Left renal pelvis (tissue), 4 donors: ENCODE measurements around the gene JCHAIN. TPM values are rescaled to one million over a fixed set of nuclear protein-coding genes. Genes with fewer than 3 reads are reported as not detected.
"Not testable (repeated sequence)": the region's sequence is repeated elsewhere in the genome, so short reads cannot be mapped to it uniquely, and the experiment has no call there.

Source experiments
- DNase-seq, 4 donors: peaks; one replicate each; pipeline ENCODE4 v3.0.0-alpha.2; 2013; ENCODE audit warnings: low read depth in 4 of 4, low spot score in 3 of 4
- polyA plus RNA-seq, 4 donors: library from polyadenylated mRNA; unstranded; fragments of 120-200 nt; gene quantifications; one replicate each; pipeline ENCODE4 v1.2.1, GENCODE V29; 2013; ENCODE audit not compliant: insufficient read length in 4 of 4

JCHAIN gene
- 1 to 10 TPM in 2 of 4 donors, under 1 TPM in 2; 0.45 to 1.5 (median 1.1) TPM for polyA plus RNA-seq

DNA sequence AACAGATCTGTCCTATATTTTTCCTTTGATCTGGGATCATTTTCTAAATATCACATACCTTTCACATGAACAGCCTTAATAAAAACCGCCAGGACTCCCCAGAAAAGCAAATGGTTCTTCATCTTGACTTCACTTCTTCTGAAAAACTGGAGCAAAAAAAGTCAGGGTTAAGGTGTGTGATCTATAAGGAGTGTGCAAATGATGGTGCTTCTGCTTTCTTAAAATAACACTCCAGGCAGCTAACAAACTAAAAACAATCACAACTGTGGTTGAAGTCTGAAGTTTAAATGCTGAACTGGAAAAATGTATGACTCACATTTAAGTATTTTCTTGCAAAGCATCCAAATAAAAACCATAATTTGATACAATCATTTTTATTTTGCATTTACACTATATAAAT lies at the start of gene JCHAIN:
Gene JCHAIN, minus strand, starts transcription at position 140 of the 400 bp plus-strand sequence. Its CDS starts 18 bp downstream, at position 122.
- DNase-seq, result no peak

DNA sequence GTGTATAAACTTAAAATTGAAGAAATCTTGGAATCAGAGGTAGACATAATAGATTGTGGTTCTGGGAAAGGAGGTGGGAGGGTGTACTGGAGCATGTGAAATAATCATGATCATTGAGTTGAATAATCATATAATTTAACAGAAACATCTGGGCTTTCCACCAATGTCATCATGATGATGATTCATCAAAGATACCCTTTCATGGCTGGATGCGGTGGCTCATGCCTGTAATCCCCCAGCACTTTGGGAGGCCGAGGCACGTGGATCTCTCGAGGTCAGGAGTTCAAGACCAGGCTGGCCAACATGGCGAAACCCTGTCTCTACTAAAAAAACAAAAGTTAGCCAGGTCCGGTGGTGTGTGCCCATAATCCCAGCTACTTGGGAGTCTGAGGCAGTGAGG lies 48.8 kb upstream of the JCHAIN start:
- no peak for DNase-seq

DNA sequence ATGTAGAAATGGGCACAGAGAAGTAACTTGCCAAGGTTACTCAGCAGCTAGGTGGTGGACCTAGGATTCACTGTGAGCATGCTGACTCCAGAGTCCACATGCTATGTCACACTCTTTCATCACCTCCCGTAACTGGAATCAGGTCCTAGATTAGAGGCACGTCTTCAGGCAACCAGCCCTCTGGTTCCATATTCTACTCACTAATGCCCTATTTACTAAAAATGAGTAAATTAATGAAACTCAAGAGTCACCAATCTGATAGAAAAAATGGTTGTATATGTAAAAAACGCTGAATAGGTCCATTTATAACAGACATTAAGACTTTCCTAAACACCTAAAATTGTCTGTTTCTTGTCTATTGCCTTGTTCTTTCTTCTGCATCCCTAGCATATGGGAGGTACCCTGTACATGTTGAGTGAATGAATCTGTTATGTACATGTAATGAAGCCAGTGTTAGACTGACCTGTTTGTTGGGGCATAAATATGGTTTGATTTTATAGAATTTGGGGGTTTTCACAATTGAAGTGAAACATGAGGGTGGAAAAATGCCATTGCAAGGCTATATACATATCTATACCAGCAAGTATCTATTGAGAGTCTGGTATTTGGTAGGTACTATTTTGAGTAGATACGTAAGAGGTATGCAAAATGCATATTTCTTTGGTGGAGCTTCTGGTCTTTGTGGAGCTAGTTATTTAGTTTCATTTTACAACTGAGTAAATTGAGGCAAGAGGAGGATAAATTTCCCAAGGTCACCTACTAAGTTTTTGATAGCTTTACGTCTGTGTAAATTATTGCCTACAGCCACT lies 48.0 kb upstream of the JCHAIN start:
- no peak for DNase-seq

DNA sequence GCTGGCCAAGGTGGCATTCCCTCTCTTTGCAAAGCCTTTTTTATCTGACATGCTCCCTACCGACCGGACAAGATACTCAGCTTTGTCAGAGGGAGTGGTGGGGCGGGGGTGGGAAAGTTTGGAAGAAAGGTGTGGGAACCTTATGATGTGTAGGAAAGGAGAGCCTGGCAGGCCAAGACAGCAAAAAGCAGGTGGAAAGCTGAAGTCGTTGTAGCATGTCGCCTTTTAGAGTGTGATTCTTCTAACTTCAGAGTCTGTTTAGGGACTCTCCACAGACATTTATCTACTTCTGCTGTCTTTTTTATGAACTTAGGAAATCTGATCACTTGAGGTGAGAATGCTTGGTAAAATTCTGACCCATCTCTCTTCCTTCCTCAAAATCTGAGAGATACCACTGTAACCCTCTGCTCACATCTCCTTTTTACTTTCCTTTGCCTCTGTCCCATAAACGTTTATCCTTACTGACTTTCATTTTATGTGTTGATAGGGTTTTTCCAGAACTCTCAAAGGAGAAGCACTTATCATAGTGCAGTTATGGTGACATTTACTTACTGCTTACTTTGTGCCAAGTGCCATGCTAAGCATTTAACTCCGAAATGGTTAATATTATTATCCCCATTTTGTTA lies 47.3 kb upstream of the JCHAIN start:
- DNase-seq, result no peak

DNA sequence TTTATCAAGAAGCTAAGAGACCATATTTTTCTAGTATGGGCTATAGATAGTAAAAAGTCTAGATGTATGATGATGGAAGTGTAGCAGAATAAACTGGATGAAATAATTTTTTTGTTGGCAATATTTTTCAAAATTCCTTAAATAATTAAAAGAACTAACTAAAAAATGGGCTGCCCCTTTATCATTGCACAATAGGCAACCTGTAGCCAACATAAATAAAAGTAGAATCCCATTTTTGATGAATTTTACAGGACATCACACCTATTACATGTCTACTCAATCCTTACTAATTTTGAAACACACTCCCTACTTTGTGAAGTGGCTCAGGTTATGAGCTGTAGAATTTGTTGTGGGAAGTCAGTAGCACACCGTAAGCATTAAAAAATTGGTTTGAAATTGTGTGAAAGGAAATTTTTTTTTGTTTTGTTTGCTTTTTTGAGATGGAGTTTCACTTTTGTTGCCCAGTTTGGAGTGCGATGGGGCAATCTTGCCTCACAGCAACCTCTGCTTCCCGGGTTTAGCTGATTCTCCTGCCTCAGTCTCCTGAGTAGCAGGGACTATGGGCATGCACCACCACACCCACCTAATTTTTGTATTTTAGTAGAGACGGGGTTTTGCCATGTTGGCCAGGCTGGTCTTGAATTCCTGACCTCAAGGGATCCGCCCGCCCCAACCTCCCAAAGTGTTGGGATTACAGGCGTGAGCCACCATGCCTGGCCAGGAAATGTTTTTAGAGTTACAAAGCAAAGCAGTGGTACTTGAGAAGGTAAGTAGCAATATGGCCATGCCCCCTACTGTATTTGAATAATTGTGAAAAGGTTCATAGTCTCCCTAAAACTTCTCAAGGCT lies 46.5 kb upstream of the JCHAIN start:
- DNase-seq, result no peak

- no peak for DNase-seq
Observed at GRCh38 chr4:70712150-70712549, 45.8 kb upstream of the JCHAIN start.

DNA sequence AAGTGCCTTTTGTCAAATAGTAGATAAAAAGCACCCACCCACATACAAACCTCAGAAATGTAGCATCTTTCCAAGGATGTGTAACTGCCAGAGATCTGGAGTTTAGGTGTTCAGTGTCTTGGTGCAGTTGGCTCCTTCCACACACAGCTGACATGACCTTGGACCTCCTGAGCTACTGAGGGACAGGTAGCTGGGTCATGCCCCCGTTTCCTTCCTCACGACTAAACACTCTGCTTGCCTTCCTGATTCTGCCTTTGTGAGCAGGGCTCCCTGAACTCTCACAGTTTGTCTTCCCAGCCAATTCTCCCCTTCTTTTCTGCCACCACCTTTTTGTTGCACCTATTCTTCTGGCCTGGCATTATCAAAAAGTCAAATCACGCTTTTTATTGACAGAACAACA lies 45.3 kb upstream of the JCHAIN start:
- no peak for DNase-seq

- DNase-seq, result no peak
Observed at GRCh38 chr4:70709611-70710205, 43.4 kb upstream of the JCHAIN start.

GRCh38 chr4:70706516-70706915 lies 40.2 kb upstream of the JCHAIN start:
- no peak for DNase-seq

- no peak for DNase-seq
Observed at GRCh38 chr4:70706044-70706461, 39.7 kb upstream of the JCHAIN start.

- no peak for DNase-seq
Observed at GRCh38 chr4:70705183-70706043, 39.1 kb upstream of the JCHAIN start.

DNA sequence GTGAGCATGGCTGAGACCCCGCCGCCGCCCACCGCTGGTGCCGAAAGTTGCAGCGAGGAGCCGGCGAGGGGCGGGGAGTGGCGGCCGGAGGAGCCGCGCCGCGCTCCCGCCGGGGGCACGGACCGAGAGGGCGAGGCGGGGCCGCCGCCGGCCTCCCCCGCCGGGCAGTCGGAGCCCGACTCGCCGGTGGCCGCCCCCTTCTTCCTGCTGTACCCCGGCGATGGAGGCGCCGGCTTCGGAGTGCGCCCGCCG lies 38.5 kb upstream of the JCHAIN start:
- no peak for DNase-seq

DNA sequence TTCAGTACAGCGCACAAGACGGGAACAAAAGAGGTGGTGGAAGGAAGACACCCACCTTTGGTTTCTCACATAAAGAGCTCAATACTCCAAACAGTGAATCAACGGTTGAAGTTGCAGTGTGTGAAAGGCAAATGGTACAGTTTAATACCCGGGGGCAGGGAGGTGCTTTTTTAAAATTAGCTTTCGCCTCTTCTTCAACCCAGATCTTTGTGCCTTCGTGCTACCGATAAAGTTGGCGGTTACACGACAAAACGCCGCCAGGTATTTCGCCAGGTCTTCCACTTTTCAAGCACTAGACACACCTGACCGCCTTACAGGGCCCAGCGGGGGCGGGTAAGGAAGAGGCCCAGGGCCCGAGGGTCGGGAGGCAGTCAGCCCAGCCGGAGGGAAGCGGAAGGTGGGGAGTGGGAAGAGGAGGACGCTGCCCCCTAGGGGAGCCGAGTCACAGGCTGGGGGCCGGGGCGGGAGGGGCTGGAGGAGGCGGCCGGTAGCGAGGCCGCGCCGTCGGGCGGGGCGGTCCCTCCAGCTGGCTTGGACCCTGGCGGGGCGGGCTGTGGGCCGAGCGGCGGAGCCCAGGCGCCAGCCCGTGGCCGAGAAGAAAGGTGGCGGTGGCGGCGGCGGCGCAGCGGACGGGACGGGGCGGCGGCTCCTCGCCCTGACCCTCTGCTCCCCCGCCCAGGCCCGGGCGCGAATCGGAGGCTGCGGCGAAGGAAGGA lies 38.1 kb upstream of the JCHAIN start:
- peak in 2 of 4 donors; percentile 78 to 80 for DNase-seq

GRCh38 chr4:70703619-70704214 lies 37.4 kb upstream of the JCHAIN start:
- no peak for DNase-seq

- not testable (repeated sequence) for DNase-seq
Observed at GRCh38 chr4:70702592-70702991, 36.3 kb upstream of the JCHAIN start.

GRCh38 chr4:70701271-70701670 lies 35.0 kb upstream of the JCHAIN start:
- no peak for DNase-seq

DNA sequence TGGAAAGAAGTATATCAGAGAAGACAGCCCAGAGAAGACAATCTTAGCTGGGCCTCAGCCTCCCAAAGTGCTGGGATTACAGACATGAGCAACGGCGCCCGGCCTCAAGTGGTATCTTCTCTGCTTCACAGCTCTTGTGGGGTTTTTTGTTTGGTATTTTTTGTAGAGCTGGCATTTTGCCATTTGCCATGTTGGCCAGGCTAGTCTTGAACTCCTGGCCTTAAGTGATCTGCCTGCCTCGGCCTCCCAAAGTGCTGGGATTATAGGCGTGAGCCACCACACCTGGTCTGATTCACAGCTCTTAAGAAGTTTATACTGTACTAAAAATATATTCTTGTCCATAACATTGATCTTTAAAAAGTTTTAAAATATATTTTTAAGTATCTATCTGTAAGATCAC lies 34.4 kb upstream of the JCHAIN start:
- DNase-seq, result no peak

DNA sequence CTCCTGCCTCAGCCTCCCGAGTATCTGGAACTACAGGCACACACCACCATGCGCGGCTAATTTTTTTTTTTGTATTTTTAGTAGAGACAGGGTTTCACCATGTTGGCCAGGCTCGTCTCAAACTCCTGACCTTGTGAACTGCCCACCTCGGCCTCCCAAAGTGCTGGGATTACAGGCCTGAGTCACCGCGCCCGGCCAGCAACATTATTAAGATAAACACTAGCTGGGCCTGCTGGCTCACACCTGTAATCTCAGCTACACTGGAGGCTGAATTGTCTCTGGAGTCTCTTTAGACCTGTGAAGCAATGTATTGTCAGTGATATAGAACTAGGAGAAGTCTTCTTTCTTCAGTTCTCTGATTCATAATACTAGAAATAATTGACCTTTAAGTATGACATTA lies 32.1 kb upstream of the JCHAIN start:
- DNase-seq, result not testable (repeated sequence)

DNA sequence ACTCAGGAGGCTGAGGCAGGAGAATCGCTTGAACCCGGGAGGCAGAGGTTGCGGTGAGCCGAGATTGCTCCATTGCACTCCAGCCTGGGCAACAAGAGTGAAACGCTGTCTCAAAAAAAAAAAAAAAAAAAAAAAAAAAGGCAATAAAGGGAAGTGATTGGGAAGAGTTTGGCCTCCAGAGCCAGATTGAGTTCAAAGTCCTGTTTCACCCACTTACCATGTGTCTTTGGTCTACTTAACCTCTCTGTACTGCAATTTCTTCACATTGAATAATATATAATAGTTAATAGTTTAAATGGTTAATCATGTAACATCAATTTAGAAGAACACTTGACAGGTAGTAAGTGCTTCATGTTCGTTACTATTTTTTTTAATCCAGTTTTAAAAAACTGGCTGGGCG lies 28.3 kb upstream of the JCHAIN start:
- not testable (repeated sequence) for DNase-seq
